Heart left ventricle (tissue), 13 donors: Measurements from ENCODE around the gene ADGRG6.

Experiments used
- POLR2A ChIP-seq, 2 donors: fragments of 450-650 bp; IDR thresholded peaks; one replicate each; pipeline ENCODE4 v1.6.1; 2017; ENCODE audit warnings: antibody characterized with exemption in 2 of 2, mild to moderate bottlenecking in 2 of 2, moderate library complexity in 2 of 2
- TF ChIP-seq, protein P1 (sequence below), 12 donors: fragments of 200-600 bp; sonication (generic) in 4 of 12; IDR thresholded peaks; one replicate each; pipeline versions ENCODE4 v1.5.0 to v1.8.0; 2018 to 2022; ENCODE audit warnings: antibody characterized with exemption in 12 of 12, mild to moderate bottlenecking in 5 of 12
- donor health status: ischemic (EF 13 %, LVEDD 7.1; RV severe dilation, severe dysfunction).
- donor health status: DM: no; HTN: yes; CAD: no.
- donor health status: DM: no; HTN: no; CAD: no.
- donor health status: ischemic (EF 25% LVEDD 6.9; RV normal size, moderate dysfunction).
- donor health status: ischemic (EF 25% LVEDD 5.7; RV mildly dilated, moderate dysfunction).
- donor health status: ischemic (EF 35%, LVEDD 5.7; RV mildly dilated, moderate dysfunction).
- donor health status: nonischemic (EF 11% LVEDD 7.7; RV severe dilation, severe dysfunction).
- donor health status: DM: yes; HTN: yes; CAD: no.
- donor health status: PGD.
- donor health status: ischemic (EF 29% LVEDD 5.4; RV normal size, mild dysfunction).
- donor health status: nonischemic (EF 23%, LVEDD 6.1; RV moderate dilation, normal function).

DNA sequence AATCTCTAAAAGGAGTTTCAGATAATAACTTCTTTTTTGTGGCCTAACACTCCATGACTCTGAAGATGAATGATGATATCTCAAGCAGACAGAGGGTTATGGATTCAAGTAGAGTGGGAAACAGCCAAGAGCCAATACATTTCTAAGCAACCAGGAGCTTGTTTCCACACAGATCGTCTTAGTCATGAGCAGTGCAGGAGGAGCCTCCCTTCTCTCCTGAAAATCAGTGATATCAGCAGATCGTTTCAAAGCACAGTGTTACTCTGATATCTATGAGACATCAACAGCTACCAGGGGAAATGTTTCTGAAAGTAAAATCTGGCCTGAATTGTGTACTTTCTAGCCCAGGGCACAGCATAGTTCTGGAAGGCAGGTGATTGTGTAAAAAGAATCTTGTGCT, 11.5 kb downstream of the ADGRG6 start:
- TF ChIP-seq, protein P1, sequence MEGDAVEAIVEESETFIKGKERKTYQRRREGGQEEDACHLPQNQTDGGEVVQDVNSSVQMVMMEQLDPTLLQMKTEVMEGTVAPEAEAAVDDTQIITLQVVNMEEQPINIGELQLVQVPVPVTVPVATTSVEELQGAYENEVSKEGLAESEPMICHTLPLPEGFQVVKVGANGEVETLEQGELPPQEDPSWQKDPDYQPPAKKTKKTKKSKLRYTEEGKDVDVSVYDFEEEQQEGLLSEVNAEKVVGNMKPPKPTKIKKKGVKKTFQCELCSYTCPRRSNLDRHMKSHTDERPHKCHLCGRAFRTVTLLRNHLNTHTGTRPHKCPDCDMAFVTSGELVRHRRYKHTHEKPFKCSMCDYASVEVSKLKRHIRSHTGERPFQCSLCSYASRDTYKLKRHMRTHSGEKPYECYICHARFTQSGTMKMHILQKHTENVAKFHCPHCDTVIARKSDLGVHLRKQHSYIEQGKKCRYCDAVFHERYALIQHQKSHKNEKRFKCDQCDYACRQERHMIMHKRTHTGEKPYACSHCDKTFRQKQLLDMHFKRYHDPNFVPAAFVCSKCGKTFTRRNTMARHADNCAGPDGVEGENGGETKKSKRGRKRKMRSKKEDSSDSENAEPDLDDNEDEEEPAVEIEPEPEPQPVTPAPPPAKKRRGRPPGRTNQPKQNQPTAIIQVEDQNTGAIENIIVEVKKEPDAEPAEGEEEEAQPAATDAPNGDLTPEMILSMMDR (IDR thresholded peaks at IDR 0.05): no peak
- no peak for TF ChIP-seq POLR2A (IDR thresholded peaks at IDR 0.05)
